ENCODE measurements around the gene LCA5L.

LCA5L gene

DNA sequence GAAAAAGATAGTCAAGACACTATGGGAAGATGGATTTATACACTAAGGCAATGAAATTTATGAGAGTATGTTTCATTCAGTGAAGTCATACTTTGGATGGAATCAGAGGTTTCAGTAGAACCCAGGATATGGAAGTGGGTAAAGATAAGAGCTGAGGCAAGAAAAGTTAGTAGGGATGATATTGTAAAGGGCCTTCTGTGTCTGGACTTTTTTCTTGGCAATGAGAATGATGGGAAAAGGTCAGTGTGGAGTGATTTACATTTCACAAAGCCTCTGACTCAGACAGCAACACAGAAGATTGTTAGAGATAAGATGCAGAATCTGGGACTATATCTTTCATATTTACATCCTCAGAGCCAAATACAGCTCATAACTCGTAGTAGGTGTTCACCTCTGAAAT, 38.3 kb upstream of the LCA5L start:
- Histone ChIP-seq H3K9me3 (ENCODE audit: insufficient read depth, low read length) (no peaks in the 10 kb centered on the region), H3K27ac (ENCODE audit: low read depth, low read length) (no peak overlapping the region), H3K79me2 (ENCODE audit: insufficient read depth, low read length) (no peaks in the 10 kb centered on the region), H3F3A (ENCODE audit: insufficient read depth) (no peaks in the 10 kb centered on the region), H2AFZ (ENCODE audit: low read depth, low read length, severe bottlenecking) (no peak overlapping the region), H3K4me2 (ENCODE audit: low read depth, low read length, poor library complexity, severe bottlenecking) (no peak overlapping the region), H3K9me2 (replicated peaks; ENCODE audit: insufficient read depth, low read length) (no peaks in the 10 kb centered on the region), H3K9ac (ENCODE audit: low read length) (no peak overlapping the region), H3K36me3 (ENCODE audit: low read length) (no peaks in the 10 kb centered on the region), H3K27me3 (ENCODE audit: low read length) (no peaks in the 10 kb centered on the region), H3K4me3 (ENCODE audit: insufficient read depth, low read length, poor library complexity, severe bottlenecking) (no peak overlapping the region), H4K20me1 (ENCODE audit: low read depth, low read length) (no peaks in the 10 kb centered on the region)
- no peak for TF ChIP-seq EZH2phosphoT487 (conservative IDR thresholded peaks at IDR 0.05; ENCODE audit: low read length)
- TF ChIP-seq, protein P1, sequence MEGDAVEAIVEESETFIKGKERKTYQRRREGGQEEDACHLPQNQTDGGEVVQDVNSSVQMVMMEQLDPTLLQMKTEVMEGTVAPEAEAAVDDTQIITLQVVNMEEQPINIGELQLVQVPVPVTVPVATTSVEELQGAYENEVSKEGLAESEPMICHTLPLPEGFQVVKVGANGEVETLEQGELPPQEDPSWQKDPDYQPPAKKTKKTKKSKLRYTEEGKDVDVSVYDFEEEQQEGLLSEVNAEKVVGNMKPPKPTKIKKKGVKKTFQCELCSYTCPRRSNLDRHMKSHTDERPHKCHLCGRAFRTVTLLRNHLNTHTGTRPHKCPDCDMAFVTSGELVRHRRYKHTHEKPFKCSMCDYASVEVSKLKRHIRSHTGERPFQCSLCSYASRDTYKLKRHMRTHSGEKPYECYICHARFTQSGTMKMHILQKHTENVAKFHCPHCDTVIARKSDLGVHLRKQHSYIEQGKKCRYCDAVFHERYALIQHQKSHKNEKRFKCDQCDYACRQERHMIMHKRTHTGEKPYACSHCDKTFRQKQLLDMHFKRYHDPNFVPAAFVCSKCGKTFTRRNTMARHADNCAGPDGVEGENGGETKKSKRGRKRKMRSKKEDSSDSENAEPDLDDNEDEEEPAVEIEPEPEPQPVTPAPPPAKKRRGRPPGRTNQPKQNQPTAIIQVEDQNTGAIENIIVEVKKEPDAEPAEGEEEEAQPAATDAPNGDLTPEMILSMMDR (IDR thresholded peaks at IDR 0.05; ENCODE audit: insufficient read depth, low read length, poor library complexity, severe bottlenecking) = no peak

- Histone ChIP-seq H3K9me3 (ENCODE audit: insufficient read depth, low read length) (no peaks in the 10 kb centered on the region), H3K27ac (ENCODE audit: low read depth, low read length) (no peak overlapping the region), H3K4me3 (ENCODE audit: insufficient read depth, low read length, poor library complexity, severe bottlenecking) (no peak overlapping the region), H3K4me2 (ENCODE audit: low read depth, low read length, poor library complexity, severe bottlenecking) (no peak overlapping the region), H3K79me2 (ENCODE audit: insufficient read depth, low read length) (no peaks in the 10 kb centered on the region), H4K20me1 (ENCODE audit: low read depth, low read length) (no peaks in the 10 kb centered on the region), H3K27me3 (ENCODE audit: low read length) (no peaks in the 10 kb centered on the region), H2AFZ (ENCODE audit: low read depth, low read length, severe bottlenecking) (no peak overlapping the region), H3F3A (ENCODE audit: insufficient read depth) (no peaks in the 10 kb centered on the region), H3K36me3 (ENCODE audit: low read length) (no peaks in the 10 kb centered on the region), H3K9me2 (replicated peaks; ENCODE audit: insufficient read depth, low read length) (no peaks in the 10 kb centered on the region), H3K9ac (ENCODE audit: low read length) (no peak overlapping the region)
- TF ChIP-seq EZH2phosphoT487 (conservative IDR thresholded peaks at IDR 0.05; ENCODE audit: low read length) = no peak
- TF ChIP-seq, protein P1 (IDR thresholded peaks at IDR 0.05; ENCODE audit: insufficient read depth, low read length, poor library complexity, severe bottlenecking) = no peak
Observed at GRCh38 chr21:39481886-39482285, 36.3 kb upstream of the LCA5L start.

GRCh38 chr21:39480271-39480670, 34.7 kb upstream of the LCA5L start:
- TF ChIP-seq, protein P1 (IDR thresholded peaks at IDR 0.05; ENCODE audit: insufficient read depth, low read length, poor library complexity, severe bottlenecking) = no peak
- TF ChIP-seq EZH2phosphoT487 (conservative IDR thresholded peaks at IDR 0.05; ENCODE audit: low read length) = no peak
- H3K79me2 ChIP-seq (ENCODE audit: insufficient read depth, low read length) = no peaks in the 10 kb centered on the region
- H3K9ac ChIP-seq (ENCODE audit: low read length) = no peak overlapping the region
- no peaks in the 10 kb centered on the region for H3K27me3 ChIP-seq (ENCODE audit: low read length)
- no peaks in the 10 kb centered on the region for H4K20me1 ChIP-seq (ENCODE audit: low read depth, low read length)
- H3K9me2 ChIP-seq (replicated peaks; ENCODE audit: insufficient read depth, low read length) = no peaks in the 10 kb centered on the region
- no peaks in the 10 kb centered on the region for H3F3A ChIP-seq (ENCODE audit: insufficient read depth)
- no peak overlapping the region for H3K27ac ChIP-seq (ENCODE audit: low read depth, low read length)
- H3K4me2 ChIP-seq (ENCODE audit: low read depth, low read length, poor library complexity, severe bottlenecking) = no peak overlapping the region
- no peak overlapping the region for H3K4me3 ChIP-seq (ENCODE audit: insufficient read depth, low read length, poor library complexity, severe bottlenecking)
- no peaks in the 10 kb centered on the region for H3K9me3 ChIP-seq (ENCODE audit: insufficient read depth, low read length)
- H2AFZ ChIP-seq (ENCODE audit: low read depth, low read length, severe bottlenecking) = no peak overlapping the region
- no peaks in the 10 kb centered on the region for H3K36me3 ChIP-seq (ENCODE audit: low read length)

- H3K27me3 ChIP-seq (ENCODE audit: low read length) = no peaks in the 10 kb centered on the region
- no peak overlapping the region for H3K27ac ChIP-seq (ENCODE audit: low read depth, low read length)
- no peak overlapping the region for H3K4me2 ChIP-seq (ENCODE audit: low read depth, low read length, poor library complexity, severe bottlenecking)
- no peaks in the 10 kb centered on the region for H3K9me2 ChIP-seq (replicated peaks; ENCODE audit: insufficient read depth, low read length)
- no peak overlapping the region for H2AFZ ChIP-seq (ENCODE audit: low read depth, low read length, severe bottlenecking)
- no peaks in the 10 kb centered on the region for H3K9me3 ChIP-seq (ENCODE audit: insufficient read depth, low read length)
- H3F3A ChIP-seq (ENCODE audit: insufficient read depth) = no peaks in the 10 kb centered on the region
- no peaks in the 10 kb centered on the region for H3K79me2 ChIP-seq (ENCODE audit: insufficient read depth, low read length)
- H3K9ac ChIP-seq (ENCODE audit: low read length) = no peak overlapping the region
- TF ChIP-seq, protein P1 (IDR thresholded peaks at IDR 0.05; ENCODE audit: insufficient read depth, low read length, poor library complexity, severe bottlenecking) = no peak
- no peak for TF ChIP-seq EZH2phosphoT487 (conservative IDR thresholded peaks at IDR 0.05; ENCODE audit: low read length)
- no peaks in the 10 kb centered on the region for H4K20me1 ChIP-seq (ENCODE audit: low read depth, low read length)
- H3K4me3 ChIP-seq (ENCODE audit: insufficient read depth, low read length, poor library complexity, severe bottlenecking) = no peak overlapping the region
- no peaks in the 10 kb centered on the region for H3K36me3 ChIP-seq (ENCODE audit: low read length)
Observed at GRCh38 chr21:39479814-39480182, 34.2 kb upstream of the LCA5L start.

Data from SU-DHL-6 (cell line).